Measurements from ENCODE around the gene CD47.

- no peak for TF ChIP-seq SP1 (IDR thresholded peaks at IDR 0.05; ENCODE audit: low read depth)
- TF ChIP-seq CTCF (IDR thresholded peaks at IDR 0.05 in 2 of 3, conservative IDR thresholded peaks at IDR 0.05 in 1 of 3; ENCODE audit: borderline replicate concordance in 1 of 3, insufficient read depth in 1 of 3, low read depth in 2 of 3, low read length in 2 of 3) = no peak
- TF ChIP-seq POLR2A (IDR thresholded peaks at IDR 0.05; ENCODE audit: borderline replicate concordance, extremely low read depth, insufficient read depth, insufficient read length) = no peak
- TF ChIP-seq CEBPB (IDR thresholded peaks at IDR 0.05; ENCODE audit: low read depth) = no peak
- TF ChIP-seq EZH2 (IDR thresholded peaks at IDR 0.05) = no peak
- no peak for TF ChIP-seq YY1 (IDR thresholded peaks at IDR 0.05; ENCODE audit: extremely low read depth, insufficient replicate concordance, low read depth, low read length)
Measured at GRCh38 chr3:108060331-108060730, 30.5 kb downstream of the CD47 start.
